Measurements from ENCODE around the gene C2CD3. TPM values are rescaled to one million over a fixed set of nuclear protein-coding genes. Genes with fewer than 3 reads are reported as not detected.

Gene C2CD3
- total RNA-seq, 1 experiment from 2014 or later = 28.4 TPM

DNA sequence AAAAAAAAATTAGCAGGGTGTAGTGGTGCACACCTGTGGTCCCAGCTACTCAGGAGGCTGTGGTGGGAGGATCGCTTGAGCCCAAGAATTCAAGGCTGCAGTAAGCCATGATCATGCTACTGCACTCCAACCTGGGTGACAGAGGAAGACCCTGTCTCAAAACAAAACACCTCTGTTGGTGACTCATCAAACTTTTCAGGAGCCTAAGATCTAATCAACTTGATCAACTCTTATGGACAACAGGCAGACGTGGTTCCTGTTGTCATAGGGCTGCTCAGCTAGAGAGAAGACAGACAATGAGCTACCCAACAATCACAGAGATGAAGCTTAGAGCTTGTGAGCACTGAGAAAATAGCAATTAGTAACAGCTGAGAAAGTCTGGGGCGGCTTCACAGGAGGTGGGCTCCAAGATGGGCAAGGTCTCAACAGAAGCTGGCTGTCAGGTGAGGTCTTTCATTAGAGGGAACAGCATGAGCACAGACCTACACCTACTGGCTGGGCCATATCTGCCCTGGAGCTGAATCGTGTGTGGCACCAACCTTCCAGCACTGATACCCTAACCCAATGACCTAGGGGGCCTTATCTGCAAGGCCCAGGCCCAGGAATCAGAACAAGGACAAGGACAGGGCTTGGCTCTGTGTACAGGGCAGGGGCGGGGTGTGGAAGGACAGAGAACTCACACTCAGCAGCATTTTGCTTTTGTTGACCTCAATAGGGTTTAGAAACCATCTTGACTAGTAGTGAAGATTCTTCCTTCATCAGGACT is 154.7 kb downstream of the C2CD3 start:
- in situ Hi-C loops (cut with HindIII; ENCODE audit: low pct_unique_long_range_greater_than_20kb, low sequenced_read_pairs) = no loop called here

DNA sequence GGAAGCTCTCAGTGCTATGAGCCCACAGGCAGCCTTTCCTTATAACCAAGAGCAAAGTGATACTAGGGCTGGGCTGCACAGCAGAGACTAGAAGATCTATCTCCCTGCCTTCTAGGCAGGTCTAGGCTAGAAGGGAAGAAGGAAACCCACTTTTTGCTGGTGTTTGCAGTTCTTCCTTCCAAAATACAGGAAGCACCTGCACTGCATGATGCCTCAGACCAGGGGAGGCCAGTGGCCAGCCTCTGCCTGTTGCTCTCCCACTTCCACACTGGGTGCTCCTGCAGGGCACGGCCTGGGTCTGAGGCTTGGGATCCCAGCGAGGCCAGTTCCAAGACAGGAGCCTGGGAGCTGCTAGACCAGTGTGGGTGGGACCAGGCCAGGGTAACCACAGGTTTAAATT is 155.9 kb downstream of the C2CD3 start:
- in situ Hi-C loops (cut with HindIII; ENCODE audit: low pct_unique_long_range_greater_than_20kb, low sequenced_read_pairs) = no loop called here
- no peak for DNase-seq (ENCODE audit: low read depth)

More for the DNA sequence above, 154.7 kb downstream of the C2CD3 start:
- no peak for DNase-seq (ENCODE audit: low read depth)

DNA sequence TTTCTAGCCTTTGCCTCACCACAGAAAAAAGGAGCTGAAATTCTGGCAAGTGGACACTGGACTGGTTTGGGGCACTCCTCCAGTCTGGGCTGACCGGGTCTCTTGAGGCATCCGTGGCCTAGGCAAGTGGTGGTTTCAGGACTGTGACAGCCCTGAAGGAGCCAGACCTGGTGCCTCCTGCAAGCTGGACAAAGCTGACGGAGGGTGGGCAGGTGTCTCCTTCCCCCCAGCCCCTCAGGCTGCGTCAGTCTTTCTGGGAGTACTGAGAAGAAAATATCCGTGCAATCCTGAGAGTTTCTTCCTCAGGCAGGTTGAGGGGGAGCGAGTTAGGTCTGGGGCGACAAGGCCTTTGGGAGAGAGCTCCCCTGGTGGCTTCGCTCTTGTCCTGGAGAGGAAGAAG is 157.7 kb downstream of the C2CD3 start:
- DNase-seq (ENCODE audit: low read depth) = no peak
- in situ Hi-C loops (cut with HindIII; ENCODE audit: low pct_unique_long_range_greater_than_20kb, low sequenced_read_pairs) = no loop called here

DNA sequence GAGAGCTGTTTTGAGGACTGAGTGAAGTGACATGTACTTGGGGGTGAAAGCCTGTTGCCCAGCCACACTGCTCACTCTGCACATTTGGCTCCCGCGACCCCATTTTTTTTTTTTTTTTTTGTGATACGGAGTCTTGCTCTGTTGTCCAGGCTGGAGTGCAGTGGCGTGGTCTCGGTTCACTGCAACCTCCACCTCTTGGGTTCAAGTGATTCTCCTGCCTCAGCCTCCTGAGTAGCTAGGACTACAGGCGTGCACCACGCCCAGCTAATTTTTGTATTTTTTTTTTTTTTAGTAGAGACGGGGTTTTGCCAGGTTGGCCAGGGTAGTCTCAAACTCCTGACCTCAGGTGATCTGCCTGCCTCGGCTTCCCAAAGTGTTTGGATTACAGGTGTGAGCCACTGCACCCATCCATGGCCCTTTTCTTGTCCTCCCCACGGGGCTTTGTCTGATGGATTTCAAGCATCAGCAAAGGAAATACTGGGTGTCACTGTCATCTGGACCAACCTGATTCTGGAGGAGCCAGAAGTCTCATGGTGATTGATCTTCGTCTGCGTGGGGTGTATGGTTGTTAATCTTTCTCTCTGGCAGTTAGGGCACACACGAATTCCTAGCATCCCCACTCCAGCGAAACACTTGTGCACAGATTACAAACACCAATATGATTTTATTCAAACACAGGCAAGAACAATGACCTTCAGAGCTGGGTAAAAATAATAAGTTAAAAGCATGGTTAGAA is 158.6 kb downstream of the C2CD3 start:
- no peak for DNase-seq (ENCODE audit: low read depth)
- in situ Hi-C loops (cut with HindIII; ENCODE audit: low pct_unique_long_range_greater_than_20kb, low sequenced_read_pairs) = no loop called here

DNA sequence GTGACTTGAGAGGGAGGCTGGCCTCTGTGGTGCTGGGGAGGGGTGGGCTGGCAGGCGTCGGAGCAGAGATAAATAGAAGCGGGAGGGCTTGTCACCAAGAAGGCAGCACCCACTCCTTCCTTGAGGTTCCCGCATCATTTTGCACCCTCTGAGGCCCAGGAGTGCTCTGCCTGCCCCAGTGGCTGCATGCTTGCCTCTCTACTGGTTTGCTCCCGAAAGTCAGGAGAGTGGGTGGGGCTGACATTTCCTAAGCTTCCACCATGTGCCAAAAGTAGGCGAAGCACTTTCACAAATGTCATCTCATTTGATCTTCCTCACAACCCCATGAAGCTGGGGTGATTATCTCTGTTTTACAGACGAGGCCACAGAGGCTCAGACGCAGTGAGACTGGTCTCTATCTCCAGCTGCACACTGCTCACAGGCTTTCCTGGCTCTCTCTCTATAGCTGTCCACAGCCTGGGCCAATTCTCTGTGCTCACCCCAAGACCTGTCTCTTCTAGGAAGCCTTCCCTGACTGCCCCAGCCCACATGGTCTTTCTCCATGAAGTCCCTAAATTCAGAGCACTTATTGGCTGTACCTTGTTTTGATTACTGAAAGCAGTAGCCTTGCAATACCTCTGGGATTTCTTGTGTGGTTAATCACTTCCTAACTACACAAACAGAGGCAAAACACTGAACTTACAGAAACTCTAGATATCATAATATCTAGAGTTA is 159.3 kb downstream of the C2CD3 start:
- no peak for DNase-seq (ENCODE audit: low read depth)
- in situ Hi-C loops (cut with HindIII; ENCODE audit: low pct_unique_long_range_greater_than_20kb, low sequenced_read_pairs) = no loop called here

DNA sequence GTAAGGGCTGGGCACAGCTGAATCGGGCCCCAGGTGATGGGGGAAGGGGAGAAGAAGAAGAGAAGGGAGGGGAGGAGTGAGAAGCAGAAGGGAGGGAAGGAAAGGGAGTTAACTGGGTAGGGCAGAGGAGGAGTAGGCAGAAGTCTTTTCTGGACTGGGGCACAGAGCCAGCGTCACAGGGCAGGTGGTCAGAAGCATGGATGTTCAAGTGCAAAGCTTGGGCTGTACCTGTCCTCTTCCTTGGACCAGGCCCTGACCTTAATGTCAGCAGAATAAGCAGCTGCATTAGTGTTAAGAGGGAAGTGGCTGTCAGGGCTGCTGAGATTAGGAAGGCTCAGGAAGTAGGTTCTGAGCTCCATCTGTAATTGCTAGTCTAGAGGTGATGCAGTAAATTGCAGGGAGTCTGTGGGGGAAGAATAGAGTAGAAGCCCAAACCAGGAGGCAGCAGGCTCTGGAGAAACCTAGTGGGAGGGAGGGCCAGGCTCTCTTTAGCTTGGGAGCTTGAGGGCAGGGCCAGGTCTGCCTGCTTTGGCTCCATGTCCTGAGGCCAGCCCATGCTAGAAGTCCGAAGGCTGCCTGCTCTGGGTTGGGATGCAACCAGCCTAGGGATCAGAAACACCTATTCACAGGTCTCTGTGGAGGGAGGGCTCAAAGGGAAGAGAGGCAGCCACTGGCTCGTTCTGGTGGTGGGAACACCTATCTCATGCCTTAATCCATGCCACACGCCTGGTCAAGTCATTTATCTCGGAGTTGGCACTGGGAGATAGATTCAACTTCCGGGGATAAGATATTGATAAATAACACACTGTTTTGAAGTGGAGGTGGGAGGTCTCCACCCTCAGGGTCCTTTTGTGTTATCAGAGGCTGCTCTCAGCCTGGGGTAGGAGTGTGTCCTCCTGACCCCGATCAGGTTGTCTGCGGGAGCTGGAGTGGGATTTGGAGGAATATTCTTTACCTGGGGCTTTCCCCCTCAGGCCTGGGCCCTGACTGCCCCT is 160.2 kb downstream of the C2CD3 start:
- in situ Hi-C loops (cut with HindIII; ENCODE audit: low pct_unique_long_range_greater_than_20kb, low sequenced_read_pairs) = no loop called here
- DNase-seq (ENCODE audit: low read depth) = no peak

DNA sequence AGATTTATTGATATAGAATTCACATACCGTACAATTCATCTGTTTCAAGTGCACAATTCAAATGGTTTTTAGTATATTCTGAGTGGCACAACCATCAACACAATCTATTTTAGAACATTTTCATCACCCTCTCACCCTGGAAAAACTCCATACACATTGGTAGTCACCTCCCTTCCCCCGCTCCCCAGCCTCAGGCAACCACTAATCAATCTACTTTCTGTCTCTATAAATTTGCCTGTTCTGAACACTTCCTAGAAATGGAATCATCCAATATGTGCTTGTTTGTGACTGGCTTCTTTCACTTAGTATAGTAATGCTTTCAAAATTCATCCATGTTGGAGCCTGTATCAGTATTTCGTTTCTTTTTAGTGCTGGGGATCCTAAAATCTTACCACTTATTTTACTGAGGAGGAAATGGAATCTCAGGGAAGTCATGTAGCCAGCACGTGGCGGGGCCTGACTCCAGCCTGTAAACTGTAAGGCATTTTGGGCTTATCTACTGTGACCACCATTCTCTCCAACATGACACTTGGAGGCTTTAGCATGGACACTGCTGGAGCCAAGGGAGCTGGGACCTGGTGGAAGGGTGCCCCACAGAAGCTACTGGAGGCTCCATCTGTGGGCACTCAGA is 161.0 kb downstream of the C2CD3 start:
- in situ Hi-C loops (cut with HindIII; ENCODE audit: low pct_unique_long_range_greater_than_20kb, low sequenced_read_pairs) = no loop called here
- DNase-seq (ENCODE audit: low read depth) = no peak

DNA sequence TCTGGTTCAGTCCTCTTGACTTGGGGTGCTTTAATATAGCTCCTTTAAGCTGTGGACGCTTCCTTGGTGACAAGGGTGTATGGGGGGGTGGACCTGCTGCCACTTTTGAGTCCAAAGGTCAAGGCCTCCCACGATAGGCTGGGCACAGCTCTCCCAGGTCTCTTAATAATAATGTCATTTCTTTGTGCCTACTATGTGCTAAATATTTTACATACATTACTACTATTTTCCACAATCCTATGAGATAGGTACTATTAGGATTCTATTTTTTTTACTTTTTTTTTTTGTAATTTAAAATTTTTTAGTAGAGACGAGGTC is 161.6 kb downstream of the C2CD3 start:
- in situ Hi-C loops (cut with HindIII; ENCODE audit: low pct_unique_long_range_greater_than_20kb, low sequenced_read_pairs) = no loop called here
- DNase-seq (ENCODE audit: low read depth) = no peak

DNA sequence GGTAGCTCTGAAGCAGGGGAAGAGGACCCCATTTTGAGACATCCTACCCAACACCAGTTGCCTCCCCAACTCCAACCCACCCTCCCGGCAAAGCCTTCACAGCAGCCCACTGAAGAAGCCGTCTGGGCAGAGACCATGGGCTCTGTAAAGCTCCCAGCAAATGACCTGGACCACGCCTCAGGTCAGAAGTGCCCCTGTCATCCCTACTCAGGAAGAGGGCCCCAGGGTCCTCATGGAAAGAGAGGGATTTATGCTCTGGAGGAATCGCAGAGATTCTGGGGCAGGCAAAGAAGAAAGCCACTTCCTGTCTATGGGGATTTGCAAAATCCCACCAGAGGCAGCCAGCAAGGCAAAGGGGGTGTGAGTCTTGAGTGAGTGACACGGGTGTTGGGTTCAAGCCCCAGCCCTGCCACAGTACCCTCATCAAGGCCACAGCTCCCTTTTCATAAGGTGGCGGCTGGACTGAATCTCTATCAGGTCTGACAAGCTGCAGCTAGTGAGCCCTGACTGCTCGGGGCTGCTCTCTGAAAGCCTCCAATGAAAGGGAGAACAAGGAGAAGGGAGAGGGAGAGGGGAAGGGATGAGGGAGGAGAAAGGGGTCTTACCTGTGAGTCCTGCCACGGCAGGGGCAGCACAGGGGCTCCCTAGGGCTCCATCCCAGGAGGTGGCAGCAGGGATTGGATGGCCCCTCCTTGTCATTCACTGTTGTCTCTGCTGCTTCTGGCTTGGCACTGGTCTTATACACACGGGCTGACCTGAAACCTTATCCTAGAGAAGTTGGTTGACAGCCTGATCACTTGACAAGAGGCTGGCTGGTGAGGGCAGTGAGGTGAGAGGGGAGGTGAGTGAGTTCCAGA is 162.2 kb downstream of the C2CD3 start, which contains the start of gene UCP3:
UCP3 (minus strand) TSS at position 713 of the 857 bp plus-strand sequence. CDS start 2,043 bp downstream, outside the sequence.
- no peak for DNase-seq (ENCODE audit: low read depth)
- in situ Hi-C loops (cut with HindIII; ENCODE audit: low pct_unique_long_range_greater_than_20kb, low sequenced_read_pairs) = no loop called here

DNA sequence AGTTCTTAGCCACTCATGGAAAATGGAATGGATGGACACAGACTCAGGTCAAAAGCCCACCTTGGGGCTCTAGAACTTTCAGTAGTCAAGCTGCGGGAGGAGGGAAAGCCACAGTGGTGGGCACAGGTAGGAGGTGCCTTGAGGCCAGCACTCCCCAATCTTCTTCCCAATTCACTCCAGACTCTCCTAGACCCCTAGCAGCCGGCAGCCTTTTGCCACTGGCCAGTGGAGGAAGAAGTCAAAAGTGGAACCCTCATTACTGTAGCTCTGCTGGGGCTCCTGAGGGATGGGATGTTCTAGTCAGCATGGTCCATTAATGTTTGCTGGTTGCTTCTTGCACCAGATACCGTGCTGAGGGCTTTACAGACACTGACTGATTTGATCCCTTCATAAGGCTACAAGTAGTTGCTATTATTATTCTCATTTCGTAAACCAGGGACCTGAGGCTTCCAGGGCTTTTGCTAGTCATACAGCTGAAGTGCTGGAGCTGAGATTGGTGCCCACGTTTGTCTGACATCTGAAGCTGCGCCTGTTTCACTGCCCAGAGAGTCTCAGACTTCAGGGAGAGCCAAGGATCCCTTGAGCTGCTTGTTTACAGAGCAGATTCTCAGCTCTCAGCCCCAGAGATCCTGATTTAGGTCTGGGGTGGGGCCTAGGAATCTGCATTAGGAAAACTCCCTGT is 163.0 kb downstream of the C2CD3 start:
- in situ Hi-C loops (cut with HindIII; ENCODE audit: low pct_unique_long_range_greater_than_20kb, low sequenced_read_pairs) = no loop called here
- DNase-seq (ENCODE audit: low read depth) = no peak

DNA sequence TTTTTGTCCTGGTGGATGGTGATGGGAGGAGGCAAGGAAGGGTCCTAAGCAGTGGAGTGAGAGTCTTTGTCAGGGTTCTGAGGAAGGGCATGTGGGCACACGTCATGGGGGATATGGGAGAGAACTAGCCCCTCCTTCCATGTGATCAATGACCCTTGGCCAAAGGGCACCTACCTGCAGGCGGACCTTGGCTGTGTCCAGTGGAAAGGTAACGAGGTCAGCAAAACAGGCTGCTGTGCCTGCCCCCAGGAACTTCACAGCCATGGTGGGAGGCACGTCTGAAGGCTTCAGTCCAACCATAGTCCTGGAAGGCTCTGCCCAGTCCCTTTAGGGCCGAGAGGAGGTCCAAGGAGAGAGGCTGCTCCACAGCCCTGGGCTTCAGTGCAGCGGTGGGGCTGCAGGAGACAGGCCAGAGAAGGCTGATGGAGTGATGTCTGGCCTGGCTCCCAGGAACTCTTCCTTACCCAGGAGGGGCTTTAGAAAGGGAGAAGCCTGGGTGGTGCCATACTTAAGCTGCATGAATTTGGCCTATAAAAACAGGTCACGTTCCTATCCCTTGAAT is 164.0 kb downstream of the C2CD3 start:
- in situ Hi-C loops (cut with HindIII; ENCODE audit: low pct_unique_long_range_greater_than_20kb, low sequenced_read_pairs) = no loop called here
- no peak for DNase-seq (ENCODE audit: low read depth)

DNA sequence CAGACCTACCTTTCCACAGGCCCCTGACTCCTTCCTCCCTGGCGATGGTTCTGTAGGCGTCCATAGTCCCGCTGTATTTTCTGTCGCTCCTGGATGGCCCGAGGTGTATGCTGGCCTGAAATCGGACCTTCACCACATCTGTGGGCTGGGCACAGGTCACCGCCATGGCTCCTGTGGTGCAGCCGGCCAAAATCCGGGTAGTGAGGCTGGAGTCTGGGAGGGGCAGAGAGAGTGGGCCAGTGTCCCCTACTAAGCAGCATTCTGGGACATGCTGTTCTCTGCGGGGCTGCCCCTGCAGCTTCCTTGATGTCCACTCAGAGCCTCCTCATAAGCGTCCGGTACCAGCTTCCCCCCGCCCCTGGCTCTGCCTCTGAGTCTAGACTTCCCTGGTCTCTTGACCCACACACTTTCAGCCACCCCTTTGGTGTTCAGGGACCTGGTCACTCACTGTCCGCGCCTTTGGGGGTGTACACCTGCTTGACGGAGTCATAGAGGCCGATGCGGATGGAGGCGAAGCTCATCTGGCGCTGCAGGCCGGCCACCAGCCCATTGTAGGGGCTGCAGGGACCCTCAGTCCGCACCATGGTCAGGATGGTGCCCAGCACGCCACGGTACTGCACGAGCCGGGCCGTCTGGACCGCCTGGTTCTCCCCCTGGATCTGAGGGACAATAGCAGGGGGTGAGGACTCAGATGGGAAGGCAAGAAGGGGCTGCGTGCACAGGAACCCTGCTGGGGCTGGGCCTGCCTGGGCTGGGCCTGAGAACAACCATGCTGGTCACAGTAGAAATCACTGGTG is 164.9 kb downstream of the C2CD3 start:
- in situ Hi-C loops (cut with HindIII; ENCODE audit: low pct_unique_long_range_greater_than_20kb, low sequenced_read_pairs) = no loop called here

DNA sequence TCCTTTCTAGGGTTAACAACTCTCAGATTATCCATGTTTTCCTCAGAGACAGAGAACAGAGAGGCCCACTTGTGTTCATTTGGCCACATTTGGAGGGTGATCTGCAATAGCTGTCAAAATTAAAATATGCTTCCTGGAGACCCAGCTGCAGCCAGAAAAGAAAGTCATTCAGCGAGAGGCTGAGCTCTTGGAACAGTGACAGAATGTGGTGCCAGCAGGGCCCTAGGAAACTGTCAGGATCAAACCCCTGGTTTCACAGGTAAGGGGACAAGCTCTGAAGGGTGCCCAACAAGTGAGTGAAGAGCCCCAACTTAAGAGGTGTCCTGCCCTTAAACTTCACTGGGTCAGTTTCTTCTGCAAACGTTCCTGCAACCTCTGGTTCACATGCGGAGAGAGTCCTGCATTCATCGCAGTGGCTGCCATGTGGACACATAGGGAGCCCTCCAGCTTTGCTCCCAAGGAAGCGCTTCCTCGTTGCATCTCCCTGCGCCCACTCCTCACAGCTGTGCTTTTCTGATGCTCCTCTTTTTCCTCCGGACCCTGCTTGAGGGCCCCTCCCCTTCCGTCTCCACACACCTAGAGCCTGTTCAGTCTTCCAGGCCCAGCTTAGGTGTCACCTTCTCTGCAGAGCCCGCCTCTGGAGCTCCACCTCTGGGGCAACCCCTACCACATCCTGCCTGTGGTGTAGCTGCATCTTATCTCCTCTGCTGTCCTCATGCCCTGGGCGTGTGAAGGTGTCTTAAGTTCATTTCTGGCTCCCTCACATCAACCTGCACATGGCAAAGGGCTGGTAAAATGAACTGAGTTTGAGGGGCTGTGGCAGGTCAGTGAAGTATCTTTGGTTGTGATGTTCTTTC is 165.8 kb downstream of the C2CD3 start:
- in situ Hi-C loops (cut with HindIII; ENCODE audit: low pct_unique_long_range_greater_than_20kb, low sequenced_read_pairs) = no loop called here

More for the DNA sequence above, 164.9 kb downstream of the C2CD3 start:
- no peak for DNase-seq (ENCODE audit: low read depth)

DNA sequence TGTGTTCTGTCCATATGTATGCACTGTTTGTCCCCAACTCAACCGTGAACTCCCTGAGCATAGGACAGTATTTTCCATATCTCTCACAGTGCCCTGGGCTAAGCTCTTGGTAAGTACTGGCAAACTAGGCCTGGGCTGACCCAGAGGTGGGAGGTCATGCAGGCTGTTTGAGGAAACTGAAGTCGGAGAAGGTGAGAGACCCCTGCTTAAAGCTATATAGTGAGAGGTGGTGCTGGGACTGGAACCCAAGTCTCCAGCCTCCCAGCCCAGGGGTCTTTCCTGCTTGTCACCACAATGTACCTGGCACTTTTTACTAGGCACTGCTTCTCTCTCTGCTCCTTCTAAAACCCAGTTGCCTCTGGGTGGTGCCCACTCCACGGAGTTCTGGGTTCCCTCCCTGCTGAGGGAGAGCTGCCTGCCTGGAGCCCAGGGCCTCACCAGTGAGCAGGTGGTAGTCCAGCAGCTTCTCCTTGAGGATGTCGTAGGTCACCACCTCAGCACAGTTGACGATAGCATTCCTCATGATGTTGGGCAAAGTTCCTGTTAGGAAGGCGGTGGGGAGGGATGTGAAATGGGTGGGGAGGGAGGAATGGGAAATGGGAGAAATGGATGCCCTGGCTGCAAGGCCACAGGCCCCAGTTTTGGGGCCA is 166.6 kb downstream of the C2CD3 start:
- DNase-seq (ENCODE audit: low read depth) = no peak
- in situ Hi-C loops (cut with HindIII; ENCODE audit: low pct_unique_long_range_greater_than_20kb, low sequenced_read_pairs) = no loop called here

More for the DNA sequence above, 165.8 kb downstream of the C2CD3 start:
- DNase-seq (ENCODE audit: low read depth) = no peak

All from Caki2 (cell line).